Mucosa of gallbladder (tissue), 1 donor: ENCODE measurements around the gene ARSG. TPM values are rescaled to one million over a fixed set of nuclear protein-coding genes. Genes with fewer than 3 reads are reported as not detected.

ENCODE experiments used
- total RNA-seq: library from RNA; stranded (reverse); gene quantifications from one replicate; pipeline ENCODE4 v1.2.1, GENCODE V29; 2021
- donor health status: DM: no; HTN: no; CAD: no.

ARSG gene
- total RNA-seq, 1 donor from 2014 or later = 2.0 TPM

Other genes starting within 250 kb of the ARSG start
- 64.7 TPM for gene AMZ2, start 43.5 kb upstream of the ARSG start, total RNA-seq
- gene SLC16A6, start 368 bp upstream of the ARSG start, total RNA-seq = 0.49 TPM
- gene WIPI1, start 166.0 kb downstream of the ARSG start, total RNA-seq = 61.9 TPM
- gene PRKAR1A, start 220.9 kb downstream of the ARSG start, total RNA-seq = 258 TPM